Effector CD8-positive, alpha-beta T cell (primary cell): Measurements from ENCODE around the gene KIAA1191.
"Not testable (repeated sequence)": the region's sequence is repeated elsewhere in the genome, so short reads cannot be mapped to it uniquely, and the experiment has no call there.

Experiments
- DNase-seq: peaks from one replicate; lab custom pipeline; 2025; lab: John Stamatoyannopoulos, UW
- total RNA-seq, 4 experiments: gene quantifications; one replicate each; lab custom pipeline; 2026; lab: John Stamatoyannopoulos, UW

KIAA1191 gene
- total RNA-seq = 68.8 to 89.3 (median 73.3) reads per million in 4 experiments

- DNase-seq = peak; percentile 88
Observed at GRCh38 chr5:176361437-176362232, at the start of gene KIAA1191. Gene KIAA1191 (minus strand): TSS chr5:176361764. CDS start chr5:176359508, 2,256 bp downstream.

- DNase-seq = no peak
Observed at GRCh38 chr5:176410486-176411180, 49.1 kb upstream of the KIAA1191 start.

GRCh38 chr5:176409765-176410164 is 48.2 kb upstream of the KIAA1191 start:
- DNase-seq = no peak

GRCh38 chr5:176408590-176408989 is 47.0 kb upstream of the KIAA1191 start:
- no peak for DNase-seq

- DNase-seq = not testable (repeated sequence)
Observed at GRCh38 chr5:176408252-176408573, 46.6 kb upstream of the KIAA1191 start.

- no peak for DNase-seq
Observed at GRCh38 chr5:176407456-176408251, 46.1 kb upstream of the KIAA1191 start.

GRCh38 chr5:176406436-176407052 is 45.0 kb upstream of the KIAA1191 start:
- no peak for DNase-seq

- DNase-seq = no peak
Observed at GRCh38 chr5:176405656-176406435, 44.3 kb upstream of the KIAA1191 start.

- no peak for DNase-seq
Observed at GRCh38 chr5:176401281-176402205, 40.0 kb upstream of the KIAA1191 start.

- DNase-seq = no peak
Observed at GRCh38 chr5:176400382-176401156, 39.0 kb upstream of the KIAA1191 start.

- no peak for DNase-seq
Observed at GRCh38 chr5:176397736-176398420, 36.3 kb upstream of the KIAA1191 start.

- DNase-seq = no peak
Observed at GRCh38 chr5:176396330-176396729, 34.8 kb upstream of the KIAA1191 start.

GRCh38 chr5:176394881-176395675 is 33.5 kb upstream of the KIAA1191 start:
- no peak for DNase-seq

- DNase-seq = no peak
Observed at GRCh38 chr5:176394096-176394495, 32.5 kb upstream of the KIAA1191 start.

GRCh38 chr5:176392526-176392925 is 31.0 kb upstream of the KIAA1191 start:
- no peak for DNase-seq

- DNase-seq = no peak
Observed at GRCh38 chr5:176391999-176392398, 30.4 kb upstream of the KIAA1191 start.

- no peak for DNase-seq
Observed at GRCh38 chr5:176391479-176391878, 29.9 kb upstream of the KIAA1191 start.
